GM21526 (cell line): ENCODE data around the gene NRIP2.

Experiments
- ATAC-seq: cut with Tn5 transposase; IDR thresholded peaks from one replicate; pipeline ENCODE4 v1.9.1; 2021; ENCODE audit warnings: moderate library complexity; ENCODE audit not compliant: unreplicated experiment, low FRiP score

The NRIP2 gene

DNA sequence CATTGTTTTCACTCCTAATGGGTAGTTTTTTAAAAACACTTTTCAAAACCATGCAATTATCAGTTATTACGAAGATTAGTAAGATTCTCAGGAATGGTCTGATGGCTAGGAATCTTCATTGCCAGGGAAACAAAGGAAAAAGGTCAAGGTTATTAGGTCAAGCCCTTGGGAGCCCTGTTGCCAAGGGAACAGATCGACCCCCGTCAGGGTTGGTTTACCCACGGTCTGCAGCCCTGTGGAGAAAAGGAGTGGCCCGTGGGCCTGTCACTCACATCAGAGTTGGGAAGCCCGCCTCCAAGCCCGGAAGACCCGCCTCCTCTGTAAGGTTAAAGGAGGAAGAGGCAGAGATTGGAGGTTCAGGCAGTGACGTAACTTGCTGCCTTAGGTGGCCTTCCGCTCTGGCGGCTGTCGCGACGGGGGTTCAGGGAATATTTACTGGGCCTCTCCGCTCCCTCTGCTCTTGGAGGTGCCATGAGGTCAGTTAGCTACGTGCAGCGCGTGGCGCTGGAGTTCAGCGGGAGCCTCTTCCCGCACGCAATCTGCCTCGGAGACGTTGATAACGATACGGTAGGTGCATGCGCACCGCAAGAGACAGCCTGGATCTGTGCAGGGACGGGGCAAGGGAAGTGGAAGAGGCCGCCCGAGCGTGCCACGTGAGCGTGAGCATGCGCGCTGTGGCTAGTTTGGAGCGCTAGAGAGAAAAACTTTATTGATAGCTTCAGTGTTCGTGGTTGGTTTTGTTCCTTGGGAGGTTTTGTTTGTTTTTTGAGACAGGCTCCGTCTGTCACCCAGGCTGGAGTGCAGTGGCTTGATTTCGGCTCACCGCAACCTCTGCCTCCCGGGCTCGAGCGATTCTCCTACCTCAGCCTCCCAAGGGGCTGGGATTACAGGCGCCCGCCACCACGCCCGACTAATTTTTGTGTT, 22.3 kb downstream of the NRIP2 start, which contains the start of gene ITFG2:
ITFG2 (plus strand) TSS at position 379 of the 924 bp plus-strand sequence; CDS start at position 472, 93 bp downstream.
- ATAC-seq, result peak; percentile 92

DNA sequence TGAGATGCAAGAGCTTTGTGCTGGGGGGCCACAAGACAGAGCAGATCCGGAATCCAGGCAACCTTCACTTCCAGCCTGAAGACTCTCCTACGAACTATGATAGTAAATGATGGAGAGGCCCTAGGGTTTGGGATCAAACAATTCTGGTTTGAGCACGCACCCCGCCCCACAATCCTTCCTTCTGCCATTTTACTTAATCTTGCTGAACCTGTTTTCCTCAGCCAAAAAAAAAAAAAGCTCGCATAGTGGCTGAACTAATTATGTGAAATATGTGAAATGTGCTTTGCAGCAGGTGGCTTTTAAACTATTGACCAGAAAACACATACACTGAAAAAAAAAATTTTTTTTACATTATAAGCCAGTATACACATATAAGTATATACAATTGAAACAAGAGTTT, 23.0 kb downstream of the NRIP2 start:
- no peak for ATAC-seq

GRCh38 chr12:2806700-2807099, 28.1 kb downstream of the NRIP2 start:
- no peak for ATAC-seq

GRCh38 chr12:2805143-2805520, 29.7 kb downstream of the NRIP2 start:
- no peak for ATAC-seq

- ATAC-seq, result no peak
Observed at GRCh38 chr12:2804393-2805142, 30.3 kb downstream of the NRIP2 start.

- ATAC-seq, result no peak
Observed at GRCh38 chr12:2803635-2804392, 31.0 kb downstream of the NRIP2 start.

GRCh38 chr12:2801044-2801783, 33.6 kb downstream of the NRIP2 start:
- ATAC-seq, result no peak

DNA sequence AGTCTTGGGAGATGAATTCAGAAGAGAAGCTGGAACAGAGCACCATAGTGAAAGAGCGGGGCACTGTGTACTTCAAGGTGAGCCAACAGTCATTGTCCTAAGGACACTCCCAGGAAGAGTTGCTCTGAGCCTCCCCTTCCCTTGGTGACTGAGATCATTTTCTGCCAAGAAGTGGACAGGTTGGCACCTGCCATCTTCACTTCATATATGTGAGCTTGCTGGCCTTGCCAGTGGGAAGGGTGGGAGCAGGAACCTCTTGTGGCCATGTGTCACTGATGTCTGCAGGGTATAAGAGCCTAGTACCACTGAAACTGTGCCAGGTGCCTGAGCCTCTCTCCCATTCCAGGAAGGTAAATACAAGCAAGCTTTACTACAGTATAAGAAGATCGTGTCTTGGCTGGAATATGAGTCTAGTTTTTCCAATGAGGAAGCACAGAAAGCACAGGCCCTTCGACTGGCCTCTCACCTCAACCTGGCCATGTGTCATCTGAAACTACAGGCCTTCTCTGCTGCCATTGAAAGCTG, 34.7 kb downstream of the NRIP2 start:
- ATAC-seq, result no peak

GRCh38 chr12:2797721-2798418, 37.0 kb downstream of the NRIP2 start:
- ATAC-seq, result no peak

DNA sequence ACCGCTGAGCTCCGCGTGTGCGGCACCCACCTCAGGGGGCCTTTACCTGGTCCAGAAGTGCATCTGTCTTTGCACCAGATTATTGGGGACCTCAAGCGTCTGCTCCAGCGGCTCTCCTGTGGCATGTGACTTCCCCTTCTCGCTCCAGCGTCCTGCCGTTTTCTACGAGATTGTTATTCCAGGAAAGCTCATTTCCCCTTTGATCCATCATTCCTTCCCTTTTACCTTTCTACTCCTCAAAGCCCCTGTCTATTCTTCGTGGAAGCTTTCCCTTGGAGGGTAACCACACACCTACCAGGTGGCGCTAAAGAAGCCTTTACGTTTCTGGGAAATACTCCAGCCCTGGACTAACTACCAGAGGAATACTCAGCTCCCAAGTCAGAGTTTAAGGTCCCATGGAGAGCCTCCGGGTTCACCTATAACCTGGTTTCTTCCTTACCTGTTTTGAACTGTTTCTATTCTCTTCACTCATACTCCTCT, 38.6 kb downstream of the NRIP2 start:
- no peak for ATAC-seq

DNA sequence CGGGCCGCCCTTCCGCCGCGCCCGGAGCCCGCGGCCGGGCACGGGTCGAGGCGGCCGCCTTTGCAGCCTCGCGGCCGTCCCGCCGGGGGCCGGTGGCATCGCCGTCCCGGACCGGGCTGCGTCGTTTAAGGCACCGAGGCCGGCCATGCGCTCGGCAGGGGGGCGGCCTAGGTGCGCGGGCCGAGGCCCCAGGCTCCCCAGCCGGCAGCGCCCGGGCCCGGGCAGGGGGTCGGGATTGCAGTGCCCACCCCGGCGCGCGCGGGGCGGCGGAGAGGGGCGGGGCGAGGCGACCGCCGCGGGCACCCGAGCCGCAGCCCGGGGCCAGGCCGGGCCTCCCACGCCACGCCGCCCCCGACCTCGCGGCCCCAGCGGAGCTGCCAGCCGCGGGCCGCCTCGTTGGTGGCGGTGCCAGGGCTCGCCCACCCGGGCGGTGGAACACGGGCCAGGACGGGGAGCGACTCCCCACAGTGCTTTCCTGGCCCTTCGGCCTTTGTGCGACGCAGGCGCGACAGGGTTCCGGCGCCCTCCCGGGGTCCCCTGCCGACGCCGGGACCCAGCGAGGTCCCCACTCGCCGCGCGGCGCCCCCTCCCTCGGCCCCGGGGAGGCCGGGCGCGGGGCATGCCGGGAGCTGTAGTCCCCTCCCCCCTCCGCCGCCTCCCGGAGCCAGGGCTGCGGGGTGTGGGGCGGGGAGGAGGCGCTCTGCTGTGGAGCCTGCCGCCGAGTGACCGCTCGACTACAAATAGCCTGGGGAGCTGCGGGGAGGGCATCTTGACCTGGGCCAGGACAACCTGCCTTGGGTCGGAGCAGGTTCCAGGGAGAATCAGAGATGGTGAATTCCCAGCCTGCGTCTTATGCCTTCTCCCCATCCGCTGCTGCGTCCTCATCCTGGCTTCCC, 39.3 kb downstream of the NRIP2 start:
- peak; percentile 72 for ATAC-seq

GRCh38 chr12:2794736-2795289, 40.0 kb downstream of the NRIP2 start, which contains the start of gene FKBP4:
FKBP4 (plus strand) TSS chr12:2794970; CDS start chr12:2795140, 170 bp downstream.
- ATAC-seq, result peak; percentile 71

GRCh38 chr12:2794191-2794735, 40.6 kb downstream of the NRIP2 start:
- no peak for ATAC-seq

DNA sequence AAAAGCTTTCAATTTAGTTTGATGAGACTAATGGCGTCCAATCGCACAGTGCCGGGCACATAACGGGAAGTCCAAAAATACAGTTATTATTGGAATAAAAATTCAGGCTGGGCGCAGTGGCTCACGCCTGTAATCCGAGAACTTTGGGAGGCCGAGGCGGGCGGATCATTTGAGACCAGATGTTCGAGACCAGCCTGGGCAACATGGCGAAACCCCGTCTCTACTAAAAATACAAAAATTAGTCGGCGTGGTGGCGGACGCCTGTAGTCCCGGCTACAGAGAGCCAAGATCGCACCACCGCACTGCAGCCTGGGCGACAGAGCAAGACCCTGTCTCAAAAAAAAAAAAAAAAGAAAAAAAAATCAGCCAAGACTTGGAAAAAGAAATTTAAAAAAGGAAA, 41.3 kb downstream of the NRIP2 start:
- ATAC-seq, result no peak

GRCh38 chr12:2792671-2793500, 41.9 kb downstream of the NRIP2 start:
- no peak for ATAC-seq

GRCh38 chr12:2791089-2791488, 43.7 kb downstream of the NRIP2 start:
- no peak for ATAC-seq

DNA sequence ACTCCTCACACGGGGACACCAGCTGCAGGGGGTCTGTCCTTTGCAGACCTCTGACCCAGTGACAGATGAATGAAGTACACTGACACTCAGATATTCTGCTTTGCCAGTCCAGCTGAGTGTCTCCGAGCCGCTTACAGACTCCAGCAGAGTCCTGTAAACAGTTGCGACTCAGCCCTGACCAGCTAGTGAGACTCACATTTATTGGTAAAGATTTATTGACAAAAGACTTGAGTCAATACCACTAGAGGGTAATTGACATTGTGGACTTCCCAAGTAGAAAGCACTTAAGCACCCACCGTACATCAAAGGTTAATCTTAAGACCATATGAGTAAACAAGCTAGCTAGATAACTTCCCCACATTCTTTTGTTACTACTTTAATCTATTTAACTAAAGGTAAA, 49.8 kb downstream of the NRIP2 start:
- ATAC-seq, result no peak
